AML-193 (cell line): ENCODE results near the gene ALOXE3.
"Not testable (repeated sequence)": the region's sequence is repeated elsewhere in the genome, so short reads cannot be mapped to it uniquely, and the experiment has no call there.

Source experiments
- DNase-seq, 2 experiments: peaks; one replicate each; lab custom pipeline; 2025; lab: John Stamatoyannopoulos, UW

ALOXE3 gene

GRCh38 chr17:8122422-8122923 lies 4.2 kb upstream of the ALOXE3 start:
- DNase-seq: no peak

GRCh38 chr17:8121681-8122421 lies 3.5 kb upstream of the ALOXE3 start:
- DNase-seq: no peak

GRCh38 chr17:8121407-8121680 lies 3.0 kb upstream of the ALOXE3 start:
- no peak for DNase-seq

- no peak for DNase-seq
Measured at GRCh38 chr17:8120520-8121406, 2.4 kb upstream of the ALOXE3 start.

GRCh38 chr17:8119581-8120519 lies 1.5 kb upstream of the ALOXE3 start:
- peak; percentile 28 to 44 for DNase-seq

- DNase-seq: peak; percentile 38 to 47
Measured at GRCh38 chr17:8118769-8119580, 661 bp upstream of the ALOXE3 start.

- DNase-seq: no peak
Measured at GRCh38 chr17:8117367-8117979, 841 bp downstream of the ALOXE3 start.

- DNase-seq: no peak
Measured at GRCh38 chr17:8116776-8117175, 1.5 kb downstream of the ALOXE3 start.

- no peak for DNase-seq
Measured at GRCh38 chr17:8110907-8111306, 7.4 kb downstream of the ALOXE3 start.

GRCh38 chr17:8110456-8110804 lies 7.9 kb downstream of the ALOXE3 start:
- DNase-seq: no peak

- no peak for DNase-seq
Measured at GRCh38 chr17:8109661-8110455, 8.5 kb downstream of the ALOXE3 start.

GRCh38 chr17:8108972-8109660 lies 9.2 kb downstream of the ALOXE3 start:
- DNase-seq: no peak

GRCh38 chr17:8106980-8107379 lies 11.3 kb downstream of the ALOXE3 start:
- DNase-seq: not testable (repeated sequence)

- DNase-seq: no peak
Measured at GRCh38 chr17:8105957-8106398, 12.3 kb downstream of the ALOXE3 start.

- DNase-seq: no peak
Measured at GRCh38 chr17:8104911-8105310, 13.4 kb downstream of the ALOXE3 start.

- DNase-seq: no peak
Measured at GRCh38 chr17:8103549-8103948, 14.8 kb downstream of the ALOXE3 start.

GRCh38 chr17:8101721-8102120 lies 16.6 kb downstream of the ALOXE3 start:
- no peak for DNase-seq

- DNase-seq: no peak
Measured at GRCh38 chr17:8100763-8101162, 17.6 kb downstream of the ALOXE3 start.

GRCh38 chr17:8100111-8100510 lies 18.2 kb downstream of the ALOXE3 start:
- no peak for DNase-seq
